ENCODE results near the gene FAM53B. TPM values are rescaled to one million over a fixed set of nuclear protein-coding genes. Genes with fewer than 3 reads are reported as not detected.
A peak's percentile ranks its signal among the peaks of the same experiment; 100 is the strongest.

The FAM53B gene
- polyA plus RNA-seq, 1 of the 3 experiments (the other 2 are of a cell fraction) = 5.6 TPM

DNA sequence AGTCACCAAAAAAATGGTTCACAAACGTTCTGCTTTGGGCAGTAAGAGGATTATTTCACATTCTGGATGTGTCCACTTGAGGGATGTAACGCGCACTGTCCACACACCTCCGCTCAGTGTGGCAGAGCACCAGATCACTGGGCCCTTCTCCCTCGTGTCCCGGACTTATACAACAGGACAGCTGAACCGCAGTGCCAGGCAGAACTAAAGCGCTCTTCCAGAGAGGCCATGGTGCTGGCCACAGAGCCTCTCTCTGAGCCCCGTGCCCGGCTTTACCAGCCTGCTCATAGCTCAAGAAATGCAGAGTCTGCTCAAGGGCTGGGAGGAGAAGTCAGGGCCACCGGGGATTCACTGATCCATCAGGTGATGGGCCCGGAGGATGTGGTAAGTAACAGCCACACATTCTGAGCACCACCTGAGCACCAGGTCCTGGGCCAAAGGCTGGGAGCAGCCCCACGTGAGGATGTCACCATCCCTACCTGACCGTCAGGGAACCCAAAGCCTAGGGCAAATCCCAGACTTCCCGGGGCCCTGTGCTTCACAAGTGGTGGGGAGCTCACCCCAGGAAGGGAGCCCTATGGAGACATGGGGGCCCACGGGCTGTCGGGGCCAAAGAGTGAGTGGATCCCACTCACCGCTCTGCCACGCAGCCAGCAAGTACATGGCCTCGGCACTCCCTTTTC lies 74.9 kb downstream of the FAM53B start:
- H3K4me3 ChIP-seq (ENCODE audit: low read depth in 2 of 2, low read length in 1 of 2) = no peak overlapping the region
- no peaks in the 10 kb centered on the region for H3K27me3 ChIP-seq (ENCODE audit: insufficient read depth)
- no peak overlapping the region for H3K4me2 ChIP-seq
- no peaks in the 10 kb centered on the region for H3K9me2 ChIP-seq
- H4K20me1 ChIP-seq (ENCODE audit: insufficient read depth) = peaks cover 12% of the 10 kb centered on the region; the same call in 1 of the 2 replicates
- H3K36me3 ChIP-seq (replicated peaks in 1 of 2; ENCODE audit: control insufficient read depth in 1 of 2, insufficient read depth in 2 of 2, low read length in 1 of 2) = no peaks in the 10 kb centered on the region
- TF ChIP-seq, protein P1, sequence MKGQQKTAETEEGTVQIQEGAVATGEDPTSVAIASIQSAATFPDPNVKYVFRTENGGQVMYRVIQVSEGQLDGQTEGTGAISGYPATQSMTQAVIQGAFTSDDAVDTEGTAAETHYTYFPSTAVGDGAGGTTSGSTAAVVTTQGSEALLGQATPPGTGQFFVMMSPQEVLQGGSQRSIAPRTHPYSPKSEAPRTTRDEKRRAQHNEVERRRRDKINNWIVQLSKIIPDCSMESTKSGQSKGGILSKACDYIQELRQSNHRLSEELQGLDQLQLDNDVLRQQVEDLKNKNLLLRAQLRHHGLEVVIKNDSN (IDR thresholded peaks at IDR 0.05; ENCODE audit: borderline replicate concordance, low read depth) = no peak
- no peak for TF ChIP-seq SMC3 (IDR thresholded peaks at IDR 0.05; ENCODE audit: low read depth, low read length)
- TF ChIP-seq SIN3A (IDR thresholded peaks at IDR 0.05; ENCODE audit: borderline replicate concordance, low read depth, low read length) = no peak
- TF ChIP-seq, protein P2, sequence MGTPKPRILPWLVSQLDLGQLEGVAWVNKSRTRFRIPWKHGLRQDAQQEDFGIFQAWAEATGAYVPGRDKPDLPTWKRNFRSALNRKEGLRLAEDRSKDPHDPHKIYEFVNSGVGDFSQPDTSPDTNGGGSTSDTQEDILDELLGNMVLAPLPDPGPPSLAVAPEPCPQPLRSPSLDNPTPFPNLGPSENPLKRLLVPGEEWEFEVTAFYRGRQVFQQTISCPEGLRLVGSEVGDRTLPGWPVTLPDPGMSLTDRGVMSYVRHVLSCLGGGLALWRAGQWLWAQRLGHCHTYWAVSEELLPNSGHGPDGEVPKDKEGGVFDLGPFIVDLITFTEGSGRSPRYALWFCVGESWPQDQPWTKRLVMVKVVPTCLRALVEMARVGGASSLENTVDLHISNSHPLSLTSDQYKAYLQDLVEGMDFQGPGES (IDR thresholded peaks at IDR 0.05; ENCODE audit: low read depth, low read length) = no peak
- TF ChIP-seq, protein P3, sequence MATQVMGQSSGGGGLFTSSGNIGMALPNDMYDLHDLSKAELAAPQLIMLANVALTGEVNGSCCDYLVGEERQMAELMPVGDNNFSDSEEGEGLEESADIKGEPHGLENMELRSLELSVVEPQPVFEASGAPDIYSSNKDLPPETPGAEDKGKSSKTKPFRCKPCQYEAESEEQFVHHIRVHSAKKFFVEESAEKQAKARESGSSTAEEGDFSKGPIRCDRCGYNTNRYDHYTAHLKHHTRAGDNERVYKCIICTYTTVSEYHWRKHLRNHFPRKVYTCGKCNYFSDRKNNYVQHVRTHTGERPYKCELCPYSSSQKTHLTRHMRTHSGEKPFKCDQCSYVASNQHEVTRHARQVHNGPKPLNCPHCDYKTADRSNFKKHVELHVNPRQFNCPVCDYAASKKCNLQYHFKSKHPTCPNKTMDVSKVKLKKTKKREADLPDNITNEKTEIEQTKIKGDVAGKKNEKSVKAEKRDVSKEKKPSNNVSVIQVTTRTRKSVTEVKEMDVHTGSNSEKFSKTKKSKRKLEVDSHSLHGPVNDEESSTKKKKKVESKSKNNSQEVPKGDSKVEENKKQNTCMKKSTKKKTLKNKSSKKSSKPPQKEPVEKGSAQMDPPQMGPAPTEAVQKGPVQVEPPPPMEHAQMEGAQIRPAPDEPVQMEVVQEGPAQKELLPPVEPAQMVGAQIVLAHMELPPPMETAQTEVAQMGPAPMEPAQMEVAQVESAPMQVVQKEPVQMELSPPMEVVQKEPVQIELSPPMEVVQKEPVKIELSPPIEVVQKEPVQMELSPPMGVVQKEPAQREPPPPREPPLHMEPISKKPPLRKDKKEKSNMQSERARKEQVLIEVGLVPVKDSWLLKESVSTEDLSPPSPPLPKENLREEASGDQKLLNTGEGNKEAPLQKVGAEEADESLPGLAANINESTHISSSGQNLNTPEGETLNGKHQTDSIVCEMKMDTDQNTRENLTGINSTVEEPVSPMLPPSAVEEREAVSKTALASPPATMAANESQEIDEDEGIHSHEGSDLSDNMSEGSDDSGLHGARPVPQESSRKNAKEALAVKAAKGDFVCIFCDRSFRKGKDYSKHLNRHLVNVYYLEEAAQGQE (IDR thresholded peaks at IDR 0.05; ENCODE audit: low read depth, low read length) = no peak
- no peak for TF ChIP-seq NRF1 (IDR thresholded peaks at IDR 0.05; ENCODE audit: low read depth, low read length)
- no peak for TF ChIP-seq GATA2 (CRISPR knock-in tag; IDR thresholded peaks at IDR 0.05)
- no peak for TF ChIP-seq NFIC (IDR thresholded peaks at IDR 0.05; ENCODE audit: borderline replicate concordance)
- no peak for TF ChIP-seq EZH2phosphoT487 (IDR thresholded peaks at IDR 0.05; ENCODE audit: borderline replicate concordance, low read depth)
- TF ChIP-seq, protein P4, sequence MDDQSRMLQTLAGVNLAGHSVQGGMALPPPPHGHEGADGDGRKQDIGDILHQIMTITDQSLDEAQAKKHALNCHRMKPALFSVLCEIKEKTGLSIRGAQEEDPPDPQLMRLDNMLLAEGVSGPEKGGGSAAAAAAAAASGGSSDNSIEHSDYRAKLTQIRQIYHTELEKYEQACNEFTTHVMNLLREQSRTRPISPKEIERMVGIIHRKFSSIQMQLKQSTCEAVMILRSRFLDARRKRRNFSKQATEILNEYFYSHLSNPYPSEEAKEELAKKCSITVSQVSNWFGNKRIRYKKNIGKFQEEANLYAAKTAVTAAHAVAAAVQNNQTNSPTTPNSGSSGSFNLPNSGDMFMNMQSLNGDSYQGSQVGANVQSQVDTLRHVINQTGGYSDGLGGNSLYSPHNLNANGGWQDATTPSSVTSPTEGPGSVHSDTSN (IDR thresholded peaks at IDR 0.05) = no peak
- TF ChIP-seq TCF12 (IDR thresholded peaks at IDR 0.05) = no peak
- TF ChIP-seq RXRA (IDR thresholded peaks at IDR 0.05; ENCODE audit: borderline replicate concordance, low read depth) = no peak
- TF ChIP-seq, protein P5, sequence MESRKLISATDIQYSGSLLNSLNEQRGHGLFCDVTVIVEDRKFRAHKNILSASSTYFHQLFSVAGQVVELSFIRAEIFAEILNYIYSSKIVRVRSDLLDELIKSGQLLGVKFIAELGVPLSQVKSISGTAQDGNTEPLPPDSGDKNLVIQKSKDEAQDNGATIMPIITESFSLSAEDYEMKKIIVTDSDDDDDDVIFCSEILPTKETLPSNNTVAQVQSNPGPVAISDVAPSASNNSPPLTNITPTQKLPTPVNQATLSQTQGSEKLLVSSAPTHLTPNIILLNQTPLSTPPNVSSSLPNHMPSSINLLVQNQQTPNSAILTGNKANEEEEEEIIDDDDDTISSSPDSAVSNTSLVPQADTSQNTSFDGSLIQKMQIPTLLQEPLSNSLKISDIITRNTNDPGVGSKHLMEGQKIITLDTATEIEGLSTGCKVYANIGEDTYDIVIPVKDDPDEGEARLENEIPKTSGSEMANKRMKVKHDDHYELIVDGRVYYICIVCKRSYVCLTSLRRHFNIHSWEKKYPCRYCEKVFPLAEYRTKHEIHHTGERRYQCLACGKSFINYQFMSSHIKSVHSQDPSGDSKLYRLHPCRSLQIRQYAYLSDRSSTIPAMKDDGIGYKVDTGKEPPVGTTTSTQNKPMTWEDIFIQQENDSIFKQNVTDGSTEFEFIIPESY (IDR thresholded peaks at IDR 0.05; ENCODE audit: borderline replicate concordance, low read depth) = no peak
- TF ChIP-seq MEF2A (IDR thresholded peaks at IDR 0.05; ENCODE audit: borderline replicate concordance, low read depth) = no peak
- TF ChIP-seq, protein P6, sequence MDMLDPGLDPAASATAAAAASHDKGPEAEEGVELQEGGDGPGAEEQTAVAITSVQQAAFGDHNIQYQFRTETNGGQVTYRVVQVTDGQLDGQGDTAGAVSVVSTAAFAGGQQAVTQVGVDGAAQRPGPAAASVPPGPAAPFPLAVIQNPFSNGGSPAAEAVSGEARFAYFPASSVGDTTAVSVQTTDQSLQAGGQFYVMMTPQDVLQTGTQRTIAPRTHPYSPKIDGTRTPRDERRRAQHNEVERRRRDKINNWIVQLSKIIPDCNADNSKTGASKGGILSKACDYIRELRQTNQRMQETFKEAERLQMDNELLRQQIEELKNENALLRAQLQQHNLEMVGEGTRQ (IDR thresholded peaks at IDR 0.05; ENCODE audit: borderline replicate concordance, low read depth, low read length) = no peak
- no peak for TF ChIP-seq RCOR1 (IDR thresholded peaks at IDR 0.05; ENCODE audit: low read length)
- no peak for TF ChIP-seq GABPA (IDR thresholded peaks at IDR 0.05; ENCODE audit: low read depth)
- no peak for TF ChIP-seq POLR2AphosphoS5 (IDR thresholded peaks at IDR 0.05; ENCODE audit: low read depth, low read length)
- H3K27ac ChIP-seq (ENCODE audit: low read depth in 2 of 2, low read length in 1 of 2) = peak overlapping the region in 1 of 2 experiments; percentile 89; a peak in 1 of 4 replicates
- DNase-seq = no peak
- H2AFZ ChIP-seq (ENCODE audit: low read depth) = no peak overlapping the region
- ChIA-PET POLR2A (no interaction called here), CTCF (interaction anchor here (0.7 to 1.4 kb wide), 2 partner anchors 14 to 72 kb away, joined by 3 to 6 read pairs; no protein-coding TSS in a partner anchor)
- no peaks in the 10 kb centered on the region for H3F3A ChIP-seq (replicated peaks; ENCODE audit: insufficient read depth)
- no peaks in the 10 kb centered on the region for H3K9me3 ChIP-seq
- peaks cover 0 to 69% of the 10 kb centered on the region in 2 experiments; a peak in 3 of 4 replicates for H3K4me1 ChIP-seq (ENCODE audit: control insufficient read depth in 1 of 2, insufficient read depth in 2 of 2, low read depth in 1 of 2, low read length in 1 of 2)
- H3K9ac ChIP-seq = no peak overlapping the region
- no peaks in the 10 kb centered on the region for H3K79me2 ChIP-seq (ENCODE audit: insufficient read depth)
- WGBS (ENCODE audit: low lambda C conversion rate) = 93% methylated on average over 6 of the region's 20 CpGs
